Body of pancreas (tissue), 4 donors: Measurements from ENCODE around the gene ARSB.

ENCODE experiments used
- CTCF ChIP-seq, 7 experiments: fragments of 450-650 bp in 4 of 7; fragments of 200-600 bp in 3 of 7; sonication (generic) in 3 of 7; IDR thresholded peaks; one replicate each; pipeline ENCODE4 v1.5.1; 2016 to 2019; ENCODE audit warnings: antibody characterized with exemption in 7 of 7
- POLR2A ChIP-seq, 3 donors: fragments of 450-650 bp; IDR thresholded peaks; one replicate each; pipeline ENCODE4 v1.6.1; 2016; ENCODE audit warnings: antibody characterized with exemption in 3 of 3, mild to moderate bottlenecking in 2 of 3

- TF ChIP-seq CTCF (IDR thresholded peaks at IDR 0.05) (no peak), POLR2A (IDR thresholded peaks at IDR 0.05) (no peak)
Measured at GRCh38 chr5:79008362-79008761, 23.3 kb upstream of the ARSB start.
